Measurements from ENCODE around the gene CDH18. TPM values are rescaled to one million over a fixed set of nuclear protein-coding genes. Genes with fewer than 3 reads are reported as not detected.
"Not testable (repeated sequence)": the region's sequence is repeated elsewhere in the genome, so short reads cannot be mapped to it uniquely, and the experiment has no call there.

CDH18 gene
- total RNA-seq, 1 experiment from 2014 or later, result 0.15 TPM

- CTCF ChIA-PET, result no interaction called here
- Histone ChIP-seq H2AFZ (ENCODE audit: low read length) (no peak overlapping the region), H3K9ac (ENCODE audit: low read length) (no peak overlapping the region), H3K4me2 (ENCODE audit: low read length) (no peak overlapping the region), H3K79me2 (ENCODE audit: low read length) (no peaks in the 10 kb centered on the region), H3K4me1 (ENCODE audit: insufficient read depth, low read length) (no peaks in the 10 kb centered on the region), H3K27me3 (ENCODE audit: low read length) (no peaks in the 10 kb centered on the region), H3K4me3 (ENCODE audit: low read length) (no peak overlapping the region), H3K36me3 (ENCODE audit: low read depth, low read length) (no peaks in the 10 kb centered on the region), H3K9me3 (ENCODE audit: low read length) (no peaks in the 10 kb centered on the region), H4K20me1 (ENCODE audit: low read length) (no peaks in the 10 kb centered on the region), H3K27ac (ENCODE audit: low read length) (no peak overlapping the region), H3F3A (ENCODE audit: low read length, unreplicated experiment) (no peaks in the 10 kb centered on the region), H3K9me2 (replicated peaks; ENCODE audit: low read length) (peaks cover 3% of the 10 kb centered on the region; the same call in 1 of the 2 replicates)
- TF ChIP-seq EZH2phosphoT487 (IDR thresholded peaks at IDR 0.05; ENCODE audit: borderline replicate concordance, low read length) (no peak), EZH2 (IDR thresholded peaks at IDR 0.05; ENCODE audit: low read length, unreplicated experiment) (no peak), CTCF (conservative IDR thresholded peaks at IDR 0.05; ENCODE audit: low read depth, low read length) (no peak)
- DNase-seq (no peak), ATAC-seq (no peak)
- no TSS peak for BruUV-seq (replicated peaks)
- intact Hi-C loops (cut with micrococcal nuclease), result no loop called here
- POLR2A ChIA-PET (ENCODE audit: unreplicated experiment), result no interaction called here
Observed at GRCh38 chr5:19837536-19838174, 150.3 kb downstream of the CDH18 start.

GRCh38 chr5:19835442-19835841 lies 152.6 kb downstream of the CDH18 start:
- H3K4me1 ChIP-seq (ENCODE audit: insufficient read depth, low read length), result no peaks in the 10 kb centered on the region
- CTCF ChIA-PET, result no interaction called here
- intact Hi-C loops (cut with micrococcal nuclease), result no loop called here

GRCh38 chr5:19812720-19813119 lies 175.3 kb downstream of the CDH18 start:
- H3K27ac ChIP-seq (ENCODE audit: low read length); H3F3A ChIP-seq (ENCODE audit: low read length, unreplicated experiment); CTCF ChIA-PET; intact Hi-C loops (cut with micrococcal nuclease); H3K4me3 ChIP-seq (ENCODE audit: low read length); H3K36me3 ChIP-seq (ENCODE audit: low read depth, low read length); H4K20me1 ChIP-seq (ENCODE audit: low read length); POLR2A ChIA-PET (ENCODE audit: unreplicated experiment); H3K4me1 ChIP-seq (ENCODE audit: insufficient read depth, low read length); ATAC-seq; BruUV-seq (replicated peaks); H3K9me3 ChIP-seq (ENCODE audit: low read length); H3K79me2 ChIP-seq (ENCODE audit: low read length); H3K27me3 ChIP-seq (ENCODE audit: low read length); H3K9me2 ChIP-seq (replicated peaks; ENCODE audit: low read length); H2AFZ ChIP-seq (ENCODE audit: low read length); DNase-seq; H3K4me2 ChIP-seq (ENCODE audit: low read length); H3K9ac ChIP-seq (ENCODE audit: low read length): not testable (repeated sequence)

More at GRCh38 chr5:19835442-19835841, 152.6 kb downstream of the CDH18 start:
- Histone ChIP-seq H3K4me3 (ENCODE audit: low read length) (no peak overlapping the region), H3K9ac (ENCODE audit: low read length) (no peak overlapping the region), H2AFZ (ENCODE audit: low read length) (no peak overlapping the region), H3K36me3 (ENCODE audit: low read depth, low read length) (no peaks in the 10 kb centered on the region), H3K9me3 (ENCODE audit: low read length) (no peaks in the 10 kb centered on the region), H3K4me2 (ENCODE audit: low read length) (no peak overlapping the region), H3K27me3 (ENCODE audit: low read length) (no peaks in the 10 kb centered on the region), H3K79me2 (ENCODE audit: low read length) (no peaks in the 10 kb centered on the region), H4K20me1 (ENCODE audit: low read length) (no peaks in the 10 kb centered on the region), H3K27ac (ENCODE audit: low read length) (no peak overlapping the region), H3F3A (ENCODE audit: low read length, unreplicated experiment) (no peaks in the 10 kb centered on the region), H3K9me2 (replicated peaks; ENCODE audit: low read length) (peaks cover 3% of the 10 kb centered on the region; the same call in 1 of the 2 replicates)
- no TSS peak for BruUV-seq (replicated peaks)
- POLR2A ChIA-PET (ENCODE audit: unreplicated experiment), result no interaction called here
- no peak for DNase-seq
- TF ChIP-seq CTCF (conservative IDR thresholded peaks at IDR 0.05; ENCODE audit: low read depth, low read length) (no peak), EZH2phosphoT487 (IDR thresholded peaks at IDR 0.05; ENCODE audit: borderline replicate concordance, low read length) (no peak), EZH2 (IDR thresholded peaks at IDR 0.05; ENCODE audit: low read length, unreplicated experiment) (no peak)
- no peak for ATAC-seq
